Neural cell (in vitro differentiated cells): ENCODE measurements around the gene CDC23.

ENCODE experiments used
- CTCF ChIP-seq: fragments of 450-650 bp; IDR thresholded peaks from 2 replicates; pipeline ENCODE4 v1.5.1; 2014; ENCODE audit warnings: antibody characterized with exemption, mild to moderate bottlenecking, moderate library complexity; ENCODE audit not compliant: poor library complexity, severe bottlenecking
- EZH2 ChIP-seq: fragments of 200-600, 300-800 bp; shearing (Covaris generic), sonication (generic); IDR thresholded peaks from 2 replicates; pipeline ENCODE4 v1.6.1; 2014; ENCODE audit warnings: antibody characterized with exemption, low read length, borderline replicate concordance, mild to moderate bottlenecking; ENCODE audit not compliant: insufficient read depth, poor library complexity, severe bottlenecking
- MXI1 ChIP-seq: fragments of 450-650 bp; conservative IDR thresholded peaks from 2 replicates; pipeline ENCODE4 v1.6.1; 2014; ENCODE audit warnings: antibody characterized with exemption, mild to moderate bottlenecking; ENCODE audit not compliant: poor library complexity, severe bottlenecking
- POLR2AphosphoS5 ChIP-seq: IDR thresholded peaks from 2 replicates; pipeline ENCODE4 v1.6.1; 2012
- REST ChIP-seq: IDR thresholded peaks from 2 replicates; pipeline ENCODE4 v1.6.1; 2012; ENCODE audit warnings: borderline replicate concordance
- SMC3 ChIP-seq: fragments of 450-650 bp; conservative IDR thresholded peaks from 2 replicates; pipeline ENCODE4 v1.6.1; 2014; ENCODE audit warnings: antibody characterized with exemption, mild to moderate bottlenecking, moderate library complexity; ENCODE audit not compliant: poor library complexity
- TAF1 ChIP-seq: IDR thresholded peaks from 2 replicates; pipeline ENCODE4 v1.6.1; 2012; ENCODE audit warnings: low read depth

GRCh38 chr5:138188626-138189025, 24.5 kb downstream of the CDC23 start:
- no peak for TF ChIP-seq CTCF
- no peak for TF ChIP-seq TAF1
- no peak for TF ChIP-seq EZH2
- no peak for TF ChIP-seq POLR2AphosphoS5
- TF ChIP-seq SMC3: no peak
- no peak for TF ChIP-seq MXI1
- no peak for TF ChIP-seq REST
